ENCODE results near the gene TTLL10.

GRCh38 chr1:1183221-1183747 lies 9.6 kb downstream of the TTLL10 start:
- TF ChIP-seq CTCF (conservative IDR thresholded peaks at IDR 0.05; ENCODE audit: low read depth in 2 of 2) = no peak
- TF ChIP-seq JUNB (IDR thresholded peaks at IDR 0.05; ENCODE audit: unreplicated experiment) = no peak
- TF ChIP-seq REST (IDR thresholded peaks at IDR 0.05; ENCODE audit: unreplicated experiment) = no peak
- no peak for TF ChIP-seq POLR2AphosphoS5 (IDR thresholded peaks at IDR 0.05; ENCODE audit: low read depth)
- TF ChIP-seq EZH2 (IDR thresholded peaks at IDR 0.05; ENCODE audit: low read depth, unreplicated experiment) = no peak
- no peak for TF ChIP-seq EZH2phosphoT487 (IDR thresholded peaks at IDR 0.05; ENCODE audit: unreplicated experiment)
- TF ChIP-seq STAT1 (IDR thresholded peaks at IDR 0.05; ENCODE audit: unreplicated experiment) = no peak
- no peak for TF ChIP-seq CREB1 (CRISPR knock-in tag; IDR thresholded peaks at IDR 0.05; ENCODE audit: low read depth)
- TF ChIP-seq ZNF331 (CRISPR knock-in tag; IDR thresholded peaks at IDR 0.05; ENCODE audit: low read depth) = no peak
- no peak for TF ChIP-seq ZNF114 (CRISPR knock-in tag; IDR thresholded peaks at IDR 0.05)

All from GM23338 (cell line).